HG03571 (cell line): Measurements from ENCODE around the gene ACSL1.
"Not testable (repeated sequence)": the region's sequence is repeated elsewhere in the genome, so short reads cannot be mapped to it uniquely, and the experiment has no call there.

ENCODE experiments used
- ATAC-seq: cut with Tn5 transposase; IDR thresholded peaks from one replicate; pipeline ENCODE4 v1.9.1; 2021; ENCODE audit not compliant: unreplicated experiment

Gene ACSL1

GRCh38 chr4:184763150-184763780, 62.5 kb downstream of the ACSL1 start:
- no peak for ATAC-seq

GRCh38 chr4:184762100-184762499, 63.7 kb downstream of the ACSL1 start:
- peak; percentile 76 for ATAC-seq

- no peak for ATAC-seq
Observed at GRCh38 chr4:184760681-184761080, 65.1 kb downstream of the ACSL1 start.

DNA sequence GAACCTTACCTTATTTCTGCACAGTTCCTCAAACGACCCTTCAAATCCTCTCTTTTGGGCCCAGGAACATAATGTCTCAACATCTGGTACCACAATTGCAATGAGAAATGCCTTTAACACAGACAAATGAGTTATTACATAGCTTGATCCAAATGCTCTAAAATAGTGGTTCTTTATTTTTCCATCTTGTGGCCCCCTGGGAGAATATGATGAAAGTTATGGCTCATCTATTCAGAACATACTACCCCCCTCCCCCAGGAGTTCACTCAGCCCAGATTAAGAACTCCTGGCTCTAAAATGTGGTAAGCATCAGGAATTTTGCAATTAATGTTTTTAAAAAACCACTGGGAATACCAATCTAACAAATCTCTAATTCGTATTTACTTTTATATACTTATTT, 68.0 kb downstream of the ACSL1 start:
- no peak for ATAC-seq

GRCh38 chr4:184756399-184756798, 69.4 kb downstream of the ACSL1 start:
- no peak for ATAC-seq

GRCh38 chr4:184755278-184755677, 70.5 kb downstream of the ACSL1 start:
- ATAC-seq, result no peak

DNA sequence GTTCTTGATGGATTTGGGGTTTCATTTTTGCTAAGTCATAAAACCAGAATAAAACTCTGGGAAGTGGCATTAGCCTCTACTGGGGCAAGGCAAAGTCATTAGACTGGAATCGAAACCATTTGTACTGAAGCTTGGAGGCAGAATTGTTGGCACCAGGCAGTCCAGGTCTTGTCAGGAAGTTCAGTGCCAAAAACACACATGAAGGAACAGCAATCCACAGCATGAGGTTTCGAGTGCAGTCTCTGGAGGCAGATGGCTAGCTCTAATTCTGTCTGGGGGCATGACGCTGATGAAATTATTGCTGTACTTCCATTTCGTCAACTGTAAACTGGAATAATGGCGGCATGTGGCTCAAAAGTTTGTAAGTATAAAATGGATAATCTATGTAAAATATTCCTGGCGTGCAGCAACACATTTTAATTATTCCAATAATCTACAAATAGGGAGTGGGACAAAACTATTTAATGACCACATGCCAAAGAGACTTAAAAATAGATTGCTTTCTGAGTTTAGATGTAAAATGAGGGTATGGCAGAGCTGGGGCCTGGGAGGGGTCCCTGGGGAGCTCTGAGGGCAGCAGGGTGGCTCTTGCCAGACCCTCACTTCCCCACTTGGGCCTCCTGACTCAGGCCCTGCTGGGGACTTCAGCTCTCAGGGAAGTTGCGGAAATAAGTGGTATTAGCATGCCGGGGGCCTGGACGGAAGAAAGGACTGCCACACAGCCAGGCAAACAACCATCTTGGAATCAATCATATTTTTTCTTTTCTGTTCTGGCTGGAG, 73.1 kb downstream of the ACSL1 start:
- no peak for ATAC-seq

DNA sequence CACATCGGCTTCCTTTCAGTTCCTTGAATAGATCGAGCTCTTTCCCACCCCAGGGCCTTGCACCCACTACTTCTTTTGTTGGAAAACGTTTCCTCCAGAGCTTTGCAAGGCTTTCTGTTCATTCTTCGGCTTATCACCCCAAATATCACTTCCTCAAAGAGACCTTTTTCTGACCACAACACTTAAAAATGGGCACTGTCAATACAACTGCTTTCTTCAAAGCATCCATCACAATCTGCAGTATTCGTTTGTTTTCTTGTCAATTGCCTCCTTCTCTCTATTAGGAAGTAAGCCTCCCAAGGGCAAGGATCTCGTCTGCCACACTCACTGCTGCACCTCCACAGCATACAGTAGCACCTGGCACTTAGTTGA, 74.2 kb downstream of the ACSL1 start:
- no peak for ATAC-seq

DNA sequence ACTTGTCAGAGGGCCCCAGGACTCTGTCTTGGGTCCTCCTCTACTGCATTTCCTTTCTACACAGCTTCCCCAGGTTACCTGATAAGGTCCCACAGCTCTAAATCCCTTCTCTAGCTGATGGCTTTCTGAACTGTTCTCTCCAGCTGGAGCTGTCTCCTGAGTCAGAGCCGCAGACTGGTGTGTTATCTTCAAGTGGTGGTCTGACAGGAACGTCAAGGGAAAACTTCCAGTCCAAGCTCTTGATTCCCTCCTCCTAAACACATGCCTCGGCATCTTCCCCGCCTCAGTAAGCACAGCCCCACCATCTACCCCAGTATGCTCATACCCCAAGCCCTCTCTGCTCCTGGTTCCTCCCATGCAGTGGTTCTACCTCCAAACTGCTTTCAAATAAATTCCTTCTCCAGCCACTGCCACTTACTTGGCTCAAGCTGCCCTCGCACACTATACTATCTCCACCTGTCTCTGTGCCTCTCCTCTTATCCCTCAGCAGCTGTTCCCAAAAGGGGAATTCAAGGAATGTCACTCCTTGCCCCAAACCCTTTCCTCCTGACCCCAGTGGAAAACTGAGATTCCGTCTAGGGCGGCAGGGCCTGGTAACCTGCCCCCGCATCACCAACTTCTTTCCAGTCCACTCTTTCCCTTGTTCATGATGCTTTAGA, 74.7 kb downstream of the ACSL1 start:
- ATAC-seq, result no peak

DNA sequence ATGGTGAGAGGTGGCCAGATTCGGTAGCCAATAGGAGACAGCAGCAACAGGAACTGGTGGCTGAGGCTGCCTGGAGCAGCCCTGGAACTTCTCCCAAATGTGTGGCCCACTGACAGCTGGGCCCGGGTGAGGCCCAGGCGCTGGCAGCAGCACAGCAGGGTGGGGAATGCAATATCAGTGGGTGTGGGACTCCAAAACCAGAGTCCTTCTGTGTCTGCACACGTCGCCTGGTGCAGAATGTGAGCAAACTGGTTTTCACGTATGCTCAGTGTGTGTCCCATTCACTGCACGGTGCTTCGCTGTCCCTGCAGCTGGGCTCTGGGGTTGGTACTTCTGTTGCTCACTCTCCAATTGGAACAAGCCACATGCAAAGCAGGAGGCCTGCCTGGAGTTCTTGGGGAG, 77.5 kb downstream of the ACSL1 start:
- no peak for ATAC-seq

GRCh38 chr4:184747034-184747830, 78.5 kb downstream of the ACSL1 start:
- ATAC-seq, result no peak

DNA sequence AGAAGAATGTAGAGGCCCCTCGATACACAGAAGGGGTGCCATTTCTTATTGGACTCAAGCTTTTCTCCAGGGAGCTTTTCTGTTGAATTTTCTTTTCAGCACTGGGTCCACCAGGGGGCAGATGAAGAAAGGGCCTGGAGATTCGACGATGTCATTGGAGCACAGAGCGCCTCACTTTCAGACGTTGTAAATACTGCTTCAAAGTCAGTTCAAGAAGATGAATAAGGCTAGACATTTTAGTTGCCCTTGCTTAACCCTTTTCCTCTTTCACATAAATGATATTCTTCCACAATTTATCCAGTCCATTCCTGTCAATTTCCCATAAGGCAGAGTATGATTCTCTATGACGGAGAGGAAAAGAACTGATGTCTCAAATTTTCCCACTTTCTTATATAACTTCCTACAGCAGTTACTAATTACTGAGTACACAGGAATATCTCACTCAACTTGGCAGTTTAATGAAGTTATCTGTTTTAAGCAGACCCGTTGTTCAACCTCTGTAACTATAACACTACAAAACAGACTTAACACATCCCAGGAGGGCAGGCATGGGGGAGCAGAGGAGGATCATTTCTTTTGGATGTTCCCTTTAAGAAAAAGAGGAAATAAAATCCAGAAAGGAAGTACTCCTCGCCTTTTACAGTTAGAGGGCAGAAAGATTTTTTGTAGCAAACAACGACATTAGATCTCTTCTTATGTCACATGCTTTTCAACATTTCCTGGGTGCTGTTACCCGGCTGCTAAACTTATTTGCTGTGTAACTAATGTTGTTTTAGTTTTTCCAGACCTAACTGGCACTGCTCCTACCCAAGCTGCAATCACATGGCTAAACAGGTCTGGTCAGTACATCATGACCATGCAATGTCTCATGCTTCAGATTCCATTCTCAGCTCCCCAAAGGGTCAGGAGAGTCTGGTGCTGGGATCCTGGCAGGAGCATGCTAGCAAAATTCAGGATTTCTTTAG, 79.7 kb downstream of the ACSL1 start:
- ATAC-seq, result no peak

DNA sequence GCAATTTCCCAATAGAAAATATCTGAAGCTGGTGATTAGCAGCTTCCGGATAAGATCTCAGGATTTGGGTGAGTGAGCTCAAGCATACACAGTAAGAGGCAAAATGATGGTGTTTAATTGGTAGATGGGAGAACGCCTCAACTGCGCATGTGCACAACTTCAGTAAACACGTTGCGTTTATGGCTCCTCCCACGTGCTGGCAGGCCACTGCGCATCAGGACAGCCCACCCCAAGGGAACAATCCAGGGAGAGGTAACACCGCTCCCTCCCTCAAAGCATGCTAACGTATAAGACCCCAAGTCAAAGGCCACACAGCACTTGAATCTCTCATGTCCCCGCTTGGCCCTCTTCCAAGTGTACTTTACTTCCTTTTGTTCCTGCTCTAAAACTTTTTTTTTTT, 81.5 kb downstream of the ACSL1 start:
- ATAC-seq, result no peak

DNA sequence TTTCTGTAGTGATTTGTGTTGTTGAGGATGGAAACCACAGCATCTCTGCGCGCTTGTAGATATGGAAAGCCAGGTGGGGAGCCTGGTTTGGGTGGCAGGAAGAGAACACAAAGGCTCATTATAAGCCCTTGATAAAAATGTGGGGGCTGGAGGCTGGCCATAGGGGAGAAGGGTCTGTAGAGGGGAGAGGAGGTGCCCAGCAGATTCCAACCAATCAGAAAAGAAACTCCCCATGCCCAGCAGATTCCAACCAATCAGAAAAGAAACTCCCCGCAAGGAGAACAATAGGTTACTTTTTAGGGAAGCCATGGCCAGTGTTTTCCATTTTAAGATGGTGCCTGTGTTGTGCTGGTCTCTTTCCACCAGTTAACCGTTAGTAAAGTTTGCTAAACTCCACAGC, 82.1 kb downstream of the ACSL1 start:
- ATAC-seq, result no peak

DNA sequence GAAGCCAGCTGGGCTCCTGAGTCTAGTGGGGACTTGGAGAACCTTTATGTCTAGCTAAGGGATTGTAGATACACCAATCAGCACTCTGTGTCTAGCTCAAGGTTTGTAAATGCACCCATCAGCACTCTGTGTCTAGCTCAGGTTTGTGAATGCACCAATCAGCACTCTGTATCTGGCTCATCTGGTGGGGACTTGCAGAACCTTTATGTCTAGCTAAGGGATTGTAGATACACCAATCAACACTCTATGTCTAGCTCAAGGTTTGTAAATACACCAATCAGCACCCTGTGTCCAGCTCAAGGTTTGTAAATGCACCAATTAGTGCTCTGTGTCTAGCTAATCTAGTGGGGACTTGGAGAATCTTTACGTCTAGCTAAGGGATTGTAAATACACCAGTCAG, 84.1 kb downstream of the ACSL1 start:
- ATAC-seq, result not testable (repeated sequence)

GRCh38 chr4:184740980-184741391, 84.8 kb downstream of the ACSL1 start:
- no peak for ATAC-seq

DNA sequence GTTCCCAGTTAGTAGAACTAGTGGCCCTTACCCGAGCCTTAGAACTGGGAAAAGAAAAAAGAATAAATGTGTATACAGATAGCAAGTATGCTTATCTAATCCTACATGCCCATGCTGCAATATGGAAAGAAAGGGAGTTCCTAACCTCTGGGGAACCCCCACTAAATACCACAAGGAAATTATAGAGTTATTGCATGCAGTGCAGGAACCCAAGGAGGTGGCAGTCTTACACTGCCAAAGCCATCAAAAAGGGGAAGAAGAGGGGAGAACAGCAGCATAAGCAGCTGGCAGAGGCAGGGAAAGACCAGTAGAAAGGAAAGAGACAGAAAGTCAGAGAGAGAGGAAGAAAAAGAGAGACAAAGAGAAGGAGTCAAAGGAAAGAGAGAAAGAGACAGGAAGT, 86.2 kb downstream of the ACSL1 start:
- not testable (repeated sequence) for ATAC-seq

DNA sequence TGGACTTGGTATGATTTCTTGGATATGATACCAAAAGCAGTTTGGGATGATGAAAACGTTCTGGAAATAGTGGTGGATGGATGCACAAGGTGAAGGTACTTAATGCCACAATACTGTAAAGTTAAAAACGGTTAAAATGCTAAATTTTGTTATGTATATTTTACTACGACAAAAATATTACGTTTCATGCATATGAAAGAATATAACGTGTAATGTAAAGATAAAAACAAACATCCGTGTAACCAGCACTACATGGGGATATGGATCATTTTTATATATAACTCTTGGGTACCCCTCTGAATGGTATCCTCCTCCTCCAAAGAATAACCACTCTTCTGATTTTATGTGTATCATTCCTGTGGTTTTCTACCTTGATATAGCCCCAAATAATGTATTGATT, 91.0 kb downstream of the ACSL1 start:
- no peak for ATAC-seq

DNA sequence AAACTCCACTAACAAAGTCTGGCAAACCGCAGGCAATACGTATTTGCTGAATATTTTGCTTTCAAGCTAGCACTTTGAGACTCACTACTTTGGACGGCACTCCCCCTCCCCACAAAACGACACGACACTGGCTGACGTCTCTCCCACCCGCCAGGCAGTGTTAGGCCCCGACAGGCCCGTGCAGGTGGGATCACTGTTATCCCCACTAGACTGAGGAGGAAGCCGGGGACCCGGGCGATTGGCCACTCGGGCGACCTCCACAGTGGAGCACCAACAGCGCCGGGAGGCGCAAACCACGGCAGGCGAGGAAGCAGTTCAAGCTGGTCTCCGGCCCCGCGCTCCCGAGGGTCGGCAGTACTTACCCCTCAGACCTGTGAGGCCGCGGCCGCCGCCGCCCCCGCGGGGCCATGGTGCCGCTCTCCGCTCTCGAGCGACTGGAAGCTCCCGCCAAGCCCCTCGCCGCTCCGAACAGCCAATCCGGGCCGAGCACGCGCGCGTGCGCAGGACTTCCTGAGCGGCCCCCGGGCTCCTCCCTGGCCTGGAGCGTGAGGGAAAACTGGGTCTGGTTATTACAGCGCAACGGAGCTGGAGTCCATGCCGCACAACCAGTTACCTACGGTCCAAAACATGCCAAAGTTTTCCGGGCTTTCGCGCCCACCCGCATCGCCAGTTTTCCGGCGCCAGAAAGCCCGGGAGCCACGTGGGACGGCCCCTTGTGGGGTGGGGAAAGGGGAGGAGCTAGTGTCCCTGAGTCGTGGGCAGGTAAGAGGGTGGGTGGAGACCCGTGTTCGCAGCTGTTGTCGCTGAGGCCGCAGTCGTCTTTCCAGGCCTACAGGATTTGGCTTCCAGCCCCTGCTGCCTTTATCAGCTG, 91.9 kb downstream of the ACSL1 start, which contains the start of gene CENPU:
TSS of gene CENPU (minus strand) at position 443 of the 871 bp plus-strand sequence. CDS start at position 409, 34 bp downstream.
- peak; percentile 94 for ATAC-seq
